ENCODE results near the gene PPP6R2. TPM values are rescaled to one million over a fixed set of nuclear protein-coding genes. Genes with fewer than 3 reads are reported as not detected.

The PPP6R2 gene
- total and polyA plus RNA-seq, 2 of the 8 experiments (the other 6 are each of a cell fraction or from before 2014, with no cell fraction given), result 25.0 to 32.2 TPM

GRCh38 chr22:50357756-50358155 lies 14.6 kb downstream of the PPP6R2 start:
- Histone ChIP-seq H2AK5ac (ENCODE audit: low read depth, low read length) (no peak overlapping the region), H3K9me3 (ENCODE audit: insufficient read depth in 2 of 2, low read depth in 1 of 2, low read length in 1 of 2) (no peaks in the 10 kb centered on the region), H4K8ac (ENCODE audit: extremely low read depth, insufficient read depth, low read length) (no peak overlapping the region), H2BK120ac (replicated peaks; ENCODE audit: low read depth, low read length) (no peak overlapping the region), H2BK12ac (ENCODE audit: low read depth, low read length) (no peak overlapping the region), H3K4me3 (ENCODE audit: extremely low read depth in 1 of 4, insufficient read depth in 2 of 4, low read depth in 3 of 4, low read length in 4 of 4) (no peak overlapping the region), H3K23me2 (ENCODE audit: low read depth, low read length) (no peaks in the 10 kb centered on the region), H4K5ac (ENCODE audit: insufficient read length, low read depth, low read length) (no peak overlapping the region), H3K4ac (replicated peaks; ENCODE audit: insufficient read length, low read depth, low read length) (no peak overlapping the region), H3K79me1 (ENCODE audit: low read depth, low read length) (peaks cover 25% of the 10 kb centered on the region), H2BK15ac (ENCODE audit: low read length) (no peak overlapping the region), H3K4me1 (replicated peaks in 1 of 4; ENCODE audit: control insufficient read depth in 3 of 4, insufficient read depth in 4 of 4, low read length in 3 of 4) (no peaks in the 10 kb centered on the region; a peak in 1 of 7 replicates), H4K20me1 (replicated peaks in 1 of 2; ENCODE audit: control insufficient read depth in 1 of 2, insufficient read depth in 2 of 2, low read length in 2 of 2) (peaks cover 2 to 12% of the 10 kb centered on the region in 2 experiments), H4K91ac (replicated peaks; ENCODE audit: insufficient read length, low read length) (no peak overlapping the region), H2BK5ac (ENCODE audit: low read depth, low read length) (no peak overlapping the region), H3K23ac (ENCODE audit: insufficient read length) (no peak overlapping the region), H2AFZ (ENCODE audit: low read length) (no peak overlapping the region), H3K56ac (replicated peaks; ENCODE audit: insufficient read length, low read depth, low read length) (no peak overlapping the region), H3K27me3 (replicated peaks in 1 of 4; ENCODE audit: control insufficient read depth in 3 of 4, extremely low read depth in 1 of 4, insufficient read depth in 3 of 4, low read length in 3 of 4) (no peaks in the 10 kb centered on the region), H3K18ac (ENCODE audit: extremely low read depth, low read length) (no peak overlapping the region), H3K14ac (ENCODE audit: insufficient read length) (no peak overlapping the region), H3K9ac (replicated peaks in 1 of 4; ENCODE audit: extremely low read depth in 1 of 4, low read depth in 3 of 4, low read length in 3 of 4) (no peak overlapping the region), H3K4me2 (ENCODE audit: insufficient read depth in 1 of 2, low read depth in 2 of 2, low read length in 2 of 2) (no peak overlapping the region), H3K36me3 (ENCODE audit: control insufficient read depth in 2 of 4, insufficient read depth in 4 of 4, low read length in 3 of 4) (no peaks in the 10 kb centered on the region), H3K79me2 (ENCODE audit: control insufficient read depth in 1 of 2, insufficient read depth in 2 of 2, low read length in 2 of 2) (peaks cover 9 to 55% of the 10 kb centered on the region in 2 experiments; a peak in 3 of 4 replicates), H2BK20ac (ENCODE audit: low read length) (no peak overlapping the region), H3K27ac (ENCODE audit: low read depth, low read length) (no peak overlapping the region)
- ChIA-PET CTCF (ENCODE audit: partially characterized antibody) (interaction anchor here (0.6 to 1.3 kb wide), 3 partner anchors 17 to 208 kb away, joined by 3 read pairs; no protein-coding TSS in a partner anchor), POLR2A (ENCODE audit: partially characterized antibody) (interaction anchor here (0.7 to 1.1 kb wide), 3 partner anchors 10 to 316 kb away, joined by 3 read pairs; no protein-coding TSS in a partner anchor)
- no peak for FAIRE-seq
- no peak for DNase-seq (ENCODE audit: low read depth in 1 of 2, low spot score in 2 of 2)
- WGBS, 2 experiments (ENCODE audit: extremely low coverage in 1 of 2, insufficient coverage in 1 of 2, insufficient read length in 1 of 2, insufficient replicate concordance in 2 of 2, low coverage in 1 of 2, low lambda C conversion rate in 2 of 2, missing lambda C conversion rate in 1 of 2), result 95% methylated on average over 10 of the region's 10 CpGs; no CpG with 5 or more reads in 1 of the 2 experiments
- TF ChIP-seq EZH2 (IDR thresholded peaks at IDR 0.05; ENCODE audit: low read depth, low read length, severe bottlenecking) (no peak), SIRT6 (IDR thresholded peaks at IDR 0.05; ENCODE audit: low read length) (no peak), SAP30 (IDR thresholded peaks at IDR 0.05; ENCODE audit: insufficient read depth, insufficient replicate concordance, low read length) (no peak), TCF12 (IDR thresholded peaks at IDR 0.05; ENCODE audit: low read depth, low read length) (no peak), KDM4A (IDR thresholded peaks at IDR 0.05; ENCODE audit: low read depth, low read length, severe bottlenecking) (no peak), PHF8 (conservative IDR thresholded peaks at IDR 0.05; ENCODE audit: low read depth, low read length) (no peak), E2F6 (IDR thresholded peaks at IDR 0.05) (no peak), HDAC2 (IDR thresholded peaks at IDR 0.05; ENCODE audit: borderline replicate concordance in 1 of 2, low read depth in 2 of 2, low read length in 2 of 2) (no peak), SP1 (IDR thresholded peaks at IDR 0.05; ENCODE audit: low read depth, low read length) (no peak), CBX8 (IDR thresholded peaks at IDR 0.05; ENCODE audit: borderline replicate concordance, low read depth, low read length) (no peak), GABPA (IDR thresholded peaks at IDR 0.05; ENCODE audit: borderline replicate concordance, insufficient read depth, low read length) (no peak), KDM1A (IDR thresholded peaks at IDR 0.05; ENCODE audit: borderline replicate concordance, low read length) (no peak), ZNF274 (IDR thresholded peaks at IDR 0.05; ENCODE audit: borderline replicate concordance, extremely low read depth, low read length) (no peak)
